GM23338 (cell line): ENCODE results near the gene RASGRP3. TPM values are rescaled to one million over a fixed set of nuclear protein-coding genes. Genes with fewer than 3 reads are reported as not detected.

ENCODE experiments used
- ATAC-seq: fragments of 200-7000 bp; cut with Tn5 transposase; 3 replicates; pipeline ENCODE4 v1.9.1; 2020
- DNase-seq: peaks from one replicate; pipeline ENCODE4 v3.0.0-alpha.2; 2015; ENCODE audit warnings: low spot score
- H2AFZ ChIP-seq: fragments of 200-600 bp; sonication (generic); 2 replicates; pipeline ENCODE4 v1.8.0; 2016; ENCODE audit warnings: antibody characterized with exemption, mild to moderate bottlenecking, moderate library complexity
- H3F3A ChIP-seq: fragments of 200-600 bp; sonication (generic); replicated peaks from 2 replicates; pipeline ENCODE4 v1.8.0; 2017; ENCODE audit warnings: antibody characterized with exemption, mixed run types, low read depth
- H3K27ac ChIP-seq: fragments of 200-600 bp; sonication (generic); 2 replicates; pipeline ENCODE4 v1.6.1; 2016; ENCODE audit warnings: low read depth
- H3K27me3 ChIP-seq: fragments of 200-600 bp; sonication (generic); 2 replicates; pipeline ENCODE4 v1.8.0; 2016; ENCODE audit warnings: mild to moderate bottlenecking, mixed run types, moderate library complexity; ENCODE audit not compliant: insufficient read depth
- H3K36me3 ChIP-seq: fragments of 200-600 bp; sonication (generic); 2 replicates; pipeline ENCODE4 v1.8.0; 2016; ENCODE audit warnings: mild to moderate bottlenecking; ENCODE audit not compliant: insufficient read depth
- H3K4me1 ChIP-seq: fragments of 200-600 bp; sonication (generic); 2 replicates; pipeline ENCODE4 v1.8.0; 2016; ENCODE audit warnings: mild to moderate bottlenecking, moderate library complexity; ENCODE audit not compliant: insufficient read depth
- H3K4me2 ChIP-seq: fragments of 200-600 bp; sonication (generic); 2 replicates; pipeline ENCODE4 v1.7.1; 2017; ENCODE audit warnings: mixed run types
- H3K4me3 ChIP-seq: fragments of 200-600 bp; sonication (generic); 2 replicates; pipeline ENCODE4 v1.6.1; 2016; ENCODE audit warnings: mixed run types
- H3K79me2 ChIP-seq: fragments of 200-600 bp; sonication (generic); replicated peaks from 2 replicates; pipeline ENCODE4 v1.8.0; 2017; ENCODE audit warnings: mild to moderate bottlenecking; ENCODE audit not compliant: insufficient read depth
- H3K9me2 ChIP-seq: fragments of 200-600 bp; sonication (generic); 2 replicates; pipeline ENCODE4 v1.8.0; 2017; ENCODE audit not compliant: insufficient read depth
- H4K20me1 ChIP-seq: fragments of 200-600 bp; sonication (generic); replicated peaks from 2 replicates; pipeline ENCODE4 v1.8.0; 2017; ENCODE audit warnings: mild to moderate bottlenecking; ENCODE audit not compliant: insufficient read depth
- H3K27ac Mint-ChIP-seq: 2 replicates; pipeline ENCODE4 v1.8.0; 2020; ENCODE audit warnings: inconsistent platforms, mild to moderate bottlenecking, moderate library complexity, mixed read lengths
- H3K27me3 Mint-ChIP-seq: 3 replicates; pipeline ENCODE4 v1.8.0; 2022; ENCODE audit warnings: low read depth, mild to moderate bottlenecking, moderate library complexity, mixed read lengths, inconsistent platforms; ENCODE audit not compliant: insufficient read depth, poor library complexity
- H3K36me3 Mint-ChIP-seq: 3 replicates; pipeline ENCODE4 v1.8.0; 2021; ENCODE audit warnings: low read depth, mild to moderate bottlenecking, inconsistent platforms, moderate library complexity, mixed read lengths
- H3K4me1 Mint-ChIP-seq: 3 replicates; pipeline ENCODE4 v1.8.0; 2020; ENCODE audit warnings: mild to moderate bottlenecking, inconsistent platforms, mixed read lengths
- H3K4me3 Mint-ChIP-seq: 3 replicates; pipeline ENCODE4 v1.8.0; 2021; ENCODE audit warnings: moderate library complexity, mild to moderate bottlenecking, inconsistent platforms, mixed read lengths
- H3K9me3 Mint-ChIP-seq: 3 replicates; pipeline ENCODE4 v1.8.0; 2020; ENCODE audit warnings: moderate library complexity, mild to moderate bottlenecking, inconsistent platforms, mixed read lengths
- CTCF ChIP-seq, 2 experiments: fragments of 200-600 bp in 1 of 2; sonication (generic) in 1 of 2; conservative IDR thresholded peaks; 2 replicates each; pipeline versions ENCODE4 v1.5.1 to v1.6.1; 2016 to 2017; ENCODE audit warnings: antibody characterized with exemption in 2 of 2, low read depth in 2 of 2, mild to moderate bottlenecking in 2 of 2, moderate library complexity in 1 of 2
- EZH2 ChIP-seq: fragments of 200-600 bp; sonication (generic); IDR thresholded peaks from one replicate; pipeline ENCODE4 v1.8.0; 2017; ENCODE audit warnings: antibody characterized with exemption, mild to moderate bottlenecking, low read depth; ENCODE audit not compliant: unreplicated experiment
- NANOG ChIP-seq: IDR thresholded peaks from 2 replicates; pipeline ENCODE4 v1.6.1; 2016; ENCODE audit warnings: antibody characterized with exemption, borderline replicate concordance
- STAT1 ChIP-seq: IDR thresholded peaks from one replicate; pipeline ENCODE4 v1.6.1; 2016; ENCODE audit warnings: antibody characterized with exemption; ENCODE audit not compliant: unreplicated experiment
- ZNF114 ChIP-seq: fragments of 250-450 bp; sonication (Bioruptor Pico); IDR thresholded peaks from 2 replicates; pipeline ENCODE4 v1.5.0; 2020; ENCODE audit warnings: mild to moderate bottlenecking, moderate library complexity
- ZNF331 ChIP-seq: fragments of 250-450 bp; sonication (Bioruptor Pico); IDR thresholded peaks from 2 replicates; pipeline ENCODE4 v1.5.0; 2020; ENCODE audit warnings: low read depth, mild to moderate bottlenecking, moderate library complexity
- ZNF462 ChIP-seq: fragments of 250-450 bp; sonication (Bioruptor Pico); IDR thresholded peaks from 2 replicates; pipeline ENCODE4 v1.5.0; 2020; ENCODE audit warnings: mild to moderate bottlenecking, moderate library complexity
- polyA plus RNA-seq: library from polyadenylated mRNA; unstranded; fragments of >200 nt; fragmentation: Nextera tagmentation; extraction: Ambion mirVana; gene quantifications from 2 replicates; pipeline ENCODE4 v1.2.1, GENCODE V29; 2016
- total RNA-seq: library from RNA; depleted of rRNA; stranded (reverse); fragments of >200 nt; shearing (Covaris generic); gene quantifications from 2 replicates; pipeline ENCODE4 v1.2.3, GENCODE V29; 2014

Gene RASGRP3
- total and polyA plus RNA-seq, 2 experiments from 2014 or later = 0.19 to 0.69 TPM

GRCh38 chr2:33505966-33506365, 29.5 kb downstream of the RASGRP3 start:
- no peaks in the 10 kb centered on the region for H3K79me2 ChIP-seq
- H4K20me1 ChIP-seq = no peaks in the 10 kb centered on the region
- Mint-ChIP-seq H3K27ac (no peak overlapping the region), H3K36me3 (no peaks in the 10 kb centered on the region), H3K4me3 (no peak overlapping the region), H3K9me3 (no peaks in the 10 kb centered on the region; the same call in 2 of the 3 replicates), H3K27me3 (peaks cover 2% of the 10 kb centered on the region), H3K4me1 (peaks cover 2% of the 10 kb centered on the region; the same call in 1 of the 3 replicates)
- 0 out of 2 replicates have a peak, but pooled peaks cover 24% of the 10 kb centered on the region for H3K9me2 ChIP-seq
- ATAC-seq = no peak
- H3K27ac ChIP-seq = no peak overlapping the region
- DNase-seq = no peak
- no peaks in the 10 kb centered on the region for H3K4me1 ChIP-seq
- H2AFZ ChIP-seq = no peak overlapping the region
- H3K36me3 ChIP-seq = no peaks in the 10 kb centered on the region
- no peaks in the 10 kb centered on the region for H3F3A ChIP-seq
- TF ChIP-seq STAT1 (no peak), NANOG (no peak), ZNF331 (CRISPR knock-in tag) (no peak), ZNF462 (CRISPR knock-in tag) (no peak), EZH2 (no peak), ZNF114 (CRISPR knock-in tag) (no peak), CTCF (conservative IDR thresholded peaks at IDR 0.05; ENCODE audit: low read depth in 2 of 2) (no peak)
- H3K4me3 ChIP-seq = no peak overlapping the region
- no peak overlapping the region for H3K4me2 ChIP-seq
- H3K27me3 ChIP-seq = no peaks in the 10 kb centered on the region
